Common myeloid progenitor, CD34-positive (primary cell): ENCODE measurements around the gene NMU.
A peak's percentile ranks its signal among the peaks of the same experiment; 100 is the strongest.

Experiments used
- CTCF ChIA-PET: fragments of 350-600 bp; sonication (Branson Sonifier 250); formaldehyde crosslinking; loops from one replicate; lab custom pipeline; 2021; ENCODE audit warnings: antibody characterized with exemption; lab: Charles Lee
- POLR2A ChIA-PET: fragments of 350-600 bp; sonication (Branson Sonifier 250); formaldehyde crosslinking; loops from one replicate; lab custom pipeline; 2021; ENCODE audit warnings: antibody characterized with exemption; lab: Charles Lee
- DNase-seq, 3 donors: peaks; one replicate each; pipeline versions ENCODE4 v3.0.0 to v3.0.0-alpha.2; 2013
- H3K27ac ChIP-seq, 2 experiments: 1 replicate in 1 of 2; 2 replicates in 1 of 2; pipeline ENCODE4 v1.7.0; 2013; ENCODE audit warnings: inconsistent platforms in 2 of 2, low read length in 2 of 2, mild to moderate bottlenecking in 2 of 2, low read depth in 1 of 2, moderate library complexity in 1 of 2; ENCODE audit not compliant: severe bottlenecking in 2 of 2, insufficient read depth in 1 of 2, poor library complexity in 1 of 2
- H3K27me3 ChIP-seq, 5 experiments: replicated peaks in 2 of 5; 1 replicate in 3 of 5; 2 replicates in 2 of 5; pipeline versions ENCODE4 v1.6.1 to v1.7.0; 2013; ENCODE audit warnings: low read length in 4 of 5, mild to moderate bottlenecking in 2 of 5, moderate library complexity in 2 of 5, inconsistent platforms in 1 of 5; ENCODE audit not compliant: insufficient read depth in 5 of 5, control insufficient read depth in 4 of 5
- H3K36me3 ChIP-seq, 4 experiments: 1 replicate in 2 of 4; 2 replicates in 2 of 4; pipeline versions ENCODE4 v1.6.1 to v1.7.0; 2013; ENCODE audit warnings: low read length in 3 of 4, control low read depth in 1 of 4, mild to moderate bottlenecking in 1 of 4; ENCODE audit not compliant: control insufficient read depth in 4 of 4, insufficient read depth in 4 of 4
- H3K4me1 ChIP-seq, 4 experiments: 1 replicate in 3 of 4; 2 replicates in 1 of 4; pipeline versions ENCODE4 v1.6.1 to v1.7.1; 2013; ENCODE audit warnings: low read length in 3 of 4, mild to moderate bottlenecking in 3 of 4, control low read depth in 1 of 4, inconsistent platforms in 1 of 4, moderate library complexity in 1 of 4; ENCODE audit not compliant: control insufficient read depth in 4 of 4, insufficient read depth in 4 of 4; ENCODE audit errors: control extremely low read depth in 1 of 4
- H3K4me3 ChIP-seq, 7 experiments: 1 replicate in 4 of 7; 2 replicates in 3 of 7; pipeline versions ENCODE4 v1.5.1 to v1.7.0; 2013; ENCODE audit warnings: mild to moderate bottlenecking in 7 of 7, low read length in 6 of 7, moderate library complexity in 6 of 7, inconsistent platforms in 2 of 7, low read depth in 2 of 7, control low read depth in 1 of 7; ENCODE audit not compliant: insufficient read depth in 4 of 7, control insufficient read depth in 1 of 7; ENCODE audit errors: extremely low read depth in 1 of 7
- H3K9me3 ChIP-seq, 5 experiments: 1 replicate in 4 of 5; 2 replicates in 1 of 5; pipeline versions ENCODE4 v1.6.1 to v1.7.1; 2013; ENCODE audit warnings: low read length in 4 of 5, mild to moderate bottlenecking in 2 of 5, inconsistent platforms in 1 of 5, low read depth in 1 of 5, moderate library complexity in 1 of 5; ENCODE audit not compliant: control insufficient read depth in 4 of 5, insufficient read depth in 2 of 5; ENCODE audit errors: control extremely low read depth in 1 of 5
- WGBS: methylation state at CpG from one replicate; pipeline ENCODE4 v1.1.5; 2013; ENCODE audit not compliant: insufficient coverage; 5-methylcytosine and 5-hydroxymethylcytosine counted together

Gene NMU

GRCh38 chr4:55545641-55546505 lies 90.2 kb downstream of the NMU start:
- H3K36me3 ChIP-seq, result no peaks in the 10 kb centered on the region
- CTCF ChIA-PET, result interaction anchor here (0.7 to 1.5 kb wide), 9 partner anchors 9 to 322 kb away, joined by 3 to 4 read pairs (median 3); no protein-coding TSS in a partner anchor
- H3K9me3 ChIP-seq, result no peaks in the 10 kb centered on the region
- WGBS, result 0% methylated on average over 54 of the region's 87 CpGs
- POLR2A ChIA-PET, result no interaction called here
- peak overlapping the region in 1 of 2 experiments; percentile 75 for H3K27ac ChIP-seq
- peak; percentile 54 to 79 (median 74) for DNase-seq
- H3K4me1 ChIP-seq, result peaks cover 3 to 30% (median 14%) of the 10 kb centered on the region in 4 experiments
- no peaks in the 10 kb centered on the region for H3K27me3 ChIP-seq
- peak overlapping the region; percentile 75 to 96 (median 88) for H3K4me3 ChIP-seq
